Stimulated activated CD4-positive, alpha-beta T cell treated with anti-CD3 and anti-CD28 coated beads, TNF-alpha, amount 100 ng/mL, for 1 hour (primary cell): Measurements from ENCODE around the gene APOBEC3F.
"Not testable (repeated sequence)": the region's sequence is repeated elsewhere in the genome, so short reads cannot be mapped to it uniquely, and the experiment has no call there.

Source experiments
- DNase-seq, 3 donors: peaks; one replicate each; pipeline ENCODE4 v3.0.0-alpha.2; 2020; ENCODE audit warnings: low read depth in 3 of 3, low spot score in 1 of 3

Gene APOBEC3F

GRCh38 chr22:39068033-39068785 lies 27.5 kb downstream of the APOBEC3F start:
- DNase-seq = no peak

GRCh38 chr22:39070186-39070585 lies 29.5 kb downstream of the APOBEC3F start:
- DNase-seq = no peak

GRCh38 chr22:39072581-39072981 lies 31.9 kb downstream of the APOBEC3F start:
- DNase-seq = not testable (repeated sequence)

- no peak for DNase-seq
Observed at GRCh38 chr22:39073981-39074380, 33.3 kb downstream of the APOBEC3F start.

- not testable (repeated sequence) for DNase-seq
Observed at GRCh38 chr22:39076155-39077025, 35.7 kb downstream of the APOBEC3F start.

GRCh38 chr22:39077026-39077840 lies 36.6 kb downstream of the APOBEC3F start, which contains the start of gene APOBEC3G:
Gene APOBEC3G, plus strand, starts transcription at chr22:39077275. Its CDS starts 87 bp downstream, at chr22:39077362.
- DNase-seq = peak in 1 of 3 donors; percentile 22

GRCh38 chr22:39077912-39078311 lies 37.2 kb downstream of the APOBEC3F start:
- DNase-seq = not testable (repeated sequence)

GRCh38 chr22:39078329-39078728 lies 37.7 kb downstream of the APOBEC3F start:
- no peak for DNase-seq

GRCh38 chr22:39079054-39079637 lies 38.5 kb downstream of the APOBEC3F start:
- not testable (repeated sequence) for DNase-seq

GRCh38 chr22:39080052-39080762 lies 39.5 kb downstream of the APOBEC3F start:
- no peak for DNase-seq

- DNase-seq = no peak
Observed at GRCh38 chr22:39081016-39081415, 40.4 kb downstream of the APOBEC3F start.

GRCh38 chr22:39081598-39081997 lies 40.9 kb downstream of the APOBEC3F start:
- DNase-seq = no peak

GRCh38 chr22:39083212-39084165 lies 42.8 kb downstream of the APOBEC3F start:
- DNase-seq = no peak

GRCh38 chr22:39084666-39085065 lies 44.0 kb downstream of the APOBEC3F start:
- no peak for DNase-seq

- DNase-seq = no peak
Observed at GRCh38 chr22:39087098-39087497, 46.4 kb downstream of the APOBEC3F start.

GRCh38 chr22:39087881-39088684 lies 47.4 kb downstream of the APOBEC3F start:
- DNase-seq = no peak

GRCh38 chr22:39088685-39089032 lies 48.0 kb downstream of the APOBEC3F start:
- no peak for DNase-seq

GRCh38 chr22:39089928-39090327 lies 49.3 kb downstream of the APOBEC3F start:
- no peak for DNase-seq
